Activated CD4-positive, alpha-beta memory T cell treated with anti-CD3 and anti-CD28 coated beads, Interleukin-2, amount 10 ng/mL, durations not matched to agents 7 days and 5 days (primary cell): Measurements from ENCODE around the gene CYP4F12. TPM values are rescaled to one million over a fixed set of nuclear protein-coding genes. Genes with fewer than 3 reads are reported as not detected.

Experiments
- total RNA-seq, 2 experiments: library from RNA; stranded (reverse); gene quantifications; one replicate each; pipeline ENCODE4 v1.2.3, GENCODE V29; 2021

The CYP4F12 gene
- total RNA-seq, 2 experiments from 2014 or later = not detected

Other genes with a start within 250 kb of the CYP4F12 start
- 10 to 100 TPM; 25.3 to 25.4 TPM for gene WIZ, start 223.1 kb upstream of the CYP4F12 start, total RNA-seq
- 100 to 1,000 TPM; 174 to 179 TPM for gene RASAL3, start 208.5 kb upstream of the CYP4F12 start, total RNA-seq
- gene PGLYRP2, start 193.6 kb upstream of the CYP4F12 start, total RNA-seq = under 1 TPM; 0.08 to 0.10 TPM
- gene CYP4F22, start 164.6 kb upstream of the CYP4F12 start, total RNA-seq = 1 to 10 TPM; 1.4 TPM
- gene CYP4F8, start 57.9 kb upstream of the CYP4F12 start, total RNA-seq = not detected
- under 1 TPM in 1 of 2 experiments, not detected in 1; 0.15 TPM for gene CYP4F3, start 32.2 kb upstream of the CYP4F12 start, total RNA-seq
- not detected for gene OR10H2, start 54.9 kb downstream of the CYP4F12 start, total RNA-seq
- gene OR10H3, start 64.9 kb downstream of the CYP4F12 start, total RNA-seq = not detected
- not detected for gene OR10H5, start 114.6 kb downstream of the CYP4F12 start, total RNA-seq
- not detected for gene OR10H1, start 142.6 kb downstream of the CYP4F12 start, total RNA-seq
- gene CYP4F2, start 225.0 kb downstream of the CYP4F12 start, total RNA-seq = not detected